HCT116 (cell line): ENCODE results near the gene CCNYL1. TPM values are rescaled to one million over a fixed set of nuclear protein-coding genes. Genes with fewer than 3 reads are reported as not detected.

ENCODE experiments used
- ATAC-seq: fragments of 200-7000 bp; cut with Tn5 transposase; 2 replicates; pipeline ENCODE4 v1.9.1; 2020; ENCODE audit warnings: mild to moderate bottlenecking, moderate library complexity
- BruUV-seq: library from RNA; stranded (reverse); fragments of 400-500 nt; replicated peaks from 2 replicates; lab custom pipeline; 2021; lab: Mats Ljungman, UMichigan
- CTCF ChIA-PET: fragments of 300-600 bp; sonication (Branson Sonifier 250); formaldehyde crosslinking; loops from one replicate; lab custom pipeline; 2021; ENCODE audit warnings: antibody characterized with exemption; lab: Charles Lee
- POLR2A ChIA-PET: fragments of 300-600, 350-600 bp; sonication (Branson Sonifier 250); formaldehyde crosslinking; loops from one replicate; lab custom pipeline; 2021; ENCODE audit warnings: antibody characterized with exemption; lab: Charles Lee
- RAD21 ChIA-PET, 2 experiments: fragments of 300-600 bp; sonication (Branson Sonifier 250); formaldehyde crosslinking; loops; one replicate each; lab custom pipeline; 2023; ENCODE audit warnings: low total read pairs in 2 of 2; ENCODE audit not compliant: uncharacterized antibody in 2 of 2, unreplicated experiment in 2 of 2, low non-redundant PET in 1 of 2; lab: Charles Lee
- DNase-seq: peaks from one replicate; pipeline ENCODE4 v3.0.0-alpha.2; 2010; ENCODE audit warnings: low read depth, low spot score
- H2AFZ ChIP-seq: fragments of 200-600 bp; shearing (Covaris generic), sonication (generic); 2 replicates; pipeline ENCODE4 v1.6.1; 2017; ENCODE audit warnings: low read depth, mixed run types, mixed read lengths, antibody characterized with exemption, low read length; ENCODE audit not compliant: poor library complexity, severe bottlenecking
- H3K27ac ChIP-seq: 2 replicates; pipeline ENCODE4 v1.5.1; 2012; ENCODE audit warnings: low read depth, low read length
- H3K27me3 ChIP-seq: fragments of 200-600 bp; sonication (generic); 2 replicates; pipeline ENCODE4 v1.6.1; 2016; ENCODE audit warnings: mixed run types, low read length, mixed read lengths; ENCODE audit not compliant: insufficient read depth
- H3K36me3 ChIP-seq, 2 experiments: fragments of 200-500 bp in 1 of 2; fragments of 200-600 bp in 1 of 2; sonication (Bioruptor generic) in 1 of 2; sonication (generic) in 1 of 2; 2 replicates each; pipeline versions ENCODE4 v1.5.1 to v1.6.1; 2014 to 2016; ENCODE audit warnings: low read length in 2 of 2, inconsistent platforms in 1 of 2, mixed read lengths in 1 of 2, mixed run types in 1 of 2; ENCODE audit not compliant: insufficient read depth in 2 of 2, control insufficient read depth in 1 of 2
- H3K4me1 ChIP-seq, 2 experiments: fragments of 200-600 bp in 1 of 2; sonication (generic) in 1 of 2; 2 replicates each; pipeline versions ENCODE4 v1.5.1 to v1.6.1; 2012 to 2017; ENCODE audit warnings: low read length in 2 of 2, inconsistent platforms in 1 of 2, mild to moderate bottlenecking in 1 of 2, mixed read lengths in 1 of 2, mixed run types in 1 of 2, moderate library complexity in 1 of 2; ENCODE audit not compliant: insufficient read depth in 2 of 2, control insufficient read depth in 1 of 2
- H3K4me2 ChIP-seq: fragments of 200-600 bp; sonication (generic); 2 replicates; pipeline ENCODE4 v1.6.1; 2017; ENCODE audit warnings: mixed run types, low read length, mixed read lengths
- H3K4me3 ChIP-seq, 2 experiments: fragments of 200-600 bp in 1 of 2; sonication (generic) in 1 of 2; replicated peaks in 1 of 2; 2 replicates each; pipeline ENCODE4 v1.5.1; 2011 to 2016; ENCODE audit warnings: low read length in 2 of 2, control low read depth in 1 of 2, low read depth in 1 of 2, mild to moderate bottlenecking in 1 of 2, mixed read lengths in 1 of 2, mixed run types in 1 of 2
- H3K79me2 ChIP-seq: fragments of 200-600 bp; sonication (generic); 2 replicates; pipeline ENCODE4 v1.6.1; 2017; ENCODE audit warnings: mild to moderate bottlenecking, mixed run types, low read length, moderate library complexity, mixed read lengths; ENCODE audit not compliant: insufficient read depth
- H3K9ac ChIP-seq: fragments of 200-600 bp; sonication (generic); 2 replicates; pipeline ENCODE4 v1.6.1; 2016; ENCODE audit warnings: low read length, mixed read lengths
- H3K9me2 ChIP-seq: fragments of 200-600 bp; sonication (generic), shearing (Covaris generic); 2 replicates; pipeline ENCODE4 v1.6.1; 2017; ENCODE audit warnings: mixed run types, mild to moderate bottlenecking, moderate library complexity; ENCODE audit not compliant: insufficient read depth
- H3K9me3 ChIP-seq, 2 experiments: fragments of 200-500 bp in 1 of 2; fragments of 200-600 bp in 1 of 2; sonication (Bioruptor generic) in 1 of 2; sonication (generic) in 1 of 2; 2 replicates each; pipeline ENCODE4 v1.6.1; 2014 to 2017; ENCODE audit warnings: low read length in 2 of 2, mixed read lengths in 2 of 2, inconsistent platforms in 1 of 2, low read depth in 1 of 2, mild to moderate bottlenecking in 1 of 2, mixed run types in 1 of 2, moderate library complexity in 1 of 2; ENCODE audit not compliant: control insufficient read depth in 1 of 2, insufficient read depth in 1 of 2
- H4K20me1 ChIP-seq: fragments of 200-600 bp; sonication (generic), shearing (Covaris generic); 2 replicates; pipeline ENCODE4 v1.6.1; 2017; ENCODE audit warnings: mixed run types, mild to moderate bottlenecking, moderate library complexity; ENCODE audit not compliant: insufficient read depth
- CTCF ChIP-seq, 3 experiments: fragments of 200-600 bp in 1 of 3; sonication (generic) in 1 of 3; IDR thresholded peaks in 2 of 3; conservative IDR thresholded peaks in 1 of 3; 2 replicates each; pipeline ENCODE4 v1.5.1; 2012 to 2017; ENCODE audit warnings: low read depth in 2 of 3, low read length in 2 of 3, antibody characterized with exemption in 1 of 3, borderline replicate concordance in 1 of 3, control low read depth in 1 of 3, mild to moderate bottlenecking in 1 of 3, mixed read lengths in 1 of 3, mixed run types in 1 of 3, moderate library complexity in 1 of 3; ENCODE audit not compliant: insufficient read depth in 1 of 3
- JUND ChIP-seq: IDR thresholded peaks from 2 replicates; pipeline ENCODE4 v1.6.1; 2012
- POLR2A ChIP-seq: IDR thresholded peaks from 2 replicates; pipeline ENCODE4 v1.7.0; 2011; ENCODE audit warnings: borderline replicate concordance; ENCODE audit not compliant: insufficient read depth, insufficient read length; ENCODE audit errors: extremely low read depth
- RAD21 ChIP-seq: IDR thresholded peaks from 2 replicates; pipeline ENCODE4 v1.6.1; 2012; ENCODE audit warnings: low read depth, mild to moderate bottlenecking
- REST ChIP-seq: IDR thresholded peaks from 2 replicates; pipeline ENCODE4 v1.6.1; 2012; ENCODE audit warnings: low read depth
- intact Hi-C: fragments of 100-400 bp; cut with micrococcal nuclease; formaldehyde crosslinking; loops from 2 replicates; pipeline ENCODE4 v1.10.0; 2022
- total RNA-seq: library from RNA; stranded (reverse); gene quantifications from one replicate; pipeline ENCODE4 v1.2.1, GENCODE V29; 2021; ENCODE audit not compliant: unreplicated experiment

CCNYL1 gene
- total RNA-seq, 1 experiment from 2014 or later = 14.9 TPM

GRCh38 chr2:207706936-207707860 lies 4.2 kb upstream of the CCNYL1 start:
- Histone ChIP-seq H3K27me3 (no peaks in the 10 kb centered on the region), H3K4me3 (no peak overlapping the region), H3K36me3 (no peaks in the 10 kb centered on the region), H2AFZ (peak overlapping the region; percentile 49), H3K9ac (no peak overlapping the region), H3K79me2 (no peaks in the 10 kb centered on the region; the same call in 1 of the 2 replicates), H3K9me3 (no peaks in the 10 kb centered on the region), H3K4me2 (no peak overlapping the region), H3K9me2 (no peaks in the 10 kb centered on the region), H3K4me1 (peaks cover 4 to 9% of the 10 kb centered on the region in 2 experiments; a peak in 3 of 4 replicates), H3K27ac (no peak overlapping the region), H4K20me1 (no peaks in the 10 kb centered on the region)
- ChIA-PET RAD21 (no interaction called here), CTCF (interaction anchor here (3.9 kb wide), 1 partner anchor 14 kb away, joined by 20 read pairs; no protein-coding TSS in a partner anchor), POLR2A (interaction anchor here (1.3 kb wide), 1 partner anchor 10 kb away, joined by 3 read pairs; no protein-coding TSS in a partner anchor)
- no TSS peak for BruUV-seq
- intact Hi-C loops = no loop called here
- ATAC-seq = no peak
- DNase-seq = no peak
- TF ChIP-seq REST = no peak
- no peak for TF ChIP-seq JUND
- TF ChIP-seq POLR2A = no peak
- 0 out of 6 replicates have a peak, but pooled peaks of 1 of the 3 experiments have one; percentile 8 for TF ChIP-seq CTCF (IDR thresholded peaks at IDR 0.05 in 2 of 3, conservative IDR thresholded peaks at IDR 0.05 in 1 of 3; ENCODE audit: borderline replicate concordance in 1 of 3, insufficient read depth in 1 of 3, low read depth in 2 of 3, low read length in 2 of 3)
- 0 out of 2 replicates have a peak, but pooled peaks have one; percentile 10 for TF ChIP-seq RAD21
